HG03066 (cell line): Measurements from ENCODE around the gene SGCE.

Experiments used
- ATAC-seq: cut with Tn5 transposase; IDR thresholded peaks from one replicate; pipeline ENCODE4 v1.9.1; 2021; ENCODE audit warnings: low read depth; ENCODE audit not compliant: unreplicated experiment

The SGCE gene

DNA sequence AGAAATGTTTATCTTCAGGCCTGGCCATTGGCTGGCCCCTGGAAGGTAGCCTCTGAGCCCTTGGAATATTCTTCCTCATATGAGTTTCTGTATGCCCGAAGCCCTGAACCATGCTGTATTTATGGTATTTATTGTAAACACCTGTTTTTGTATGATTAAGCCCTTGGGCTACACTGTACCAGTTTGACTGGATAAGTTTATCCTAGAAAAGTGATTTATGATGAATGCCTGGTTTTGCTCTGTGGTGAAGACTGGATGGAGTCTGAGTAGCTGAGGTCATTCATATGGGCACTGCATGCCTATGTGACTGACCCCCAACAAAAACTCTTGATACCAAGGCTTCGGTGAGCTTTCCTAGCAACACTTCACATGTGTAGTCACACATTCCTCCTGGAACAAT, 79.6 kb downstream of the SGCE start:
- ATAC-seq, result no peak

DNA sequence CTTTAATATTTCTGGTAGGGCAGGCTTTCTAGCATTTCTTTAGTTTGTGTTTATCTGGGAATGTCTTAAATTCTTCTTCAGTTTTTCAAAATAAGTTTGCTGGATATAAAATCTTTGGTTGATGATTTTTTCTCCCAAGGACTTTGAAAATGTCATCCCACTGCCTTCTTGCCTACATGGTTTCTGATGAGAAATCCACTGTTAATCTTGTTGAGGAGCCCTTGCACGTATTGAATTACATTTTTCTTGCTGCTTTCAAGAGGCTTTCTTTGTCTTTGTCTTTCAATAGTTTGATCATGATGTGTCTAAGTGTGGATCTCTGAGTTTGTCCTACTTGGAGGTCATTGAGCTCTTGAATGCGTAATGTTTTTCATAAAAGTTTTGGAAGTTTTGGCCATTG, 80.3 kb downstream of the SGCE start:
- ATAC-seq, result no peak

DNA sequence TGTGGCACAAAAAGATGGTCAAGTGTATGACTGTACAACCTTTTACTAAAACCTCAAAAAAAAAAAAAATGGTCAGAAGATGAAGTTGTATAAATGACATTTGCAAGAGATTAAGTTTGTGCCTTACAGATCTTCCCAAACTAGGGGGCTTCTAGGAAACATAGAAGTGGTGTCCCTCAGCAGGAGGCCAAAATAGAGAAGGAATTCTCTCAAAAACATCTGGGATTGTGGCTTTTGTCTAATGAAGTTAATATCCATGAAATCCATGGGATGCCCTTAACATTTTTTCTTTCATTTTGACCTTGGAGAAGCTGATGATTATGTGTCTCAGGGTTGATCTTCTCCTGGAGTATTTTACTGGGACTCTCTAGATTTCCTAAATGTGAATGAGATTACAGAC, 84.1 kb downstream of the SGCE start:
- no peak for ATAC-seq

DNA sequence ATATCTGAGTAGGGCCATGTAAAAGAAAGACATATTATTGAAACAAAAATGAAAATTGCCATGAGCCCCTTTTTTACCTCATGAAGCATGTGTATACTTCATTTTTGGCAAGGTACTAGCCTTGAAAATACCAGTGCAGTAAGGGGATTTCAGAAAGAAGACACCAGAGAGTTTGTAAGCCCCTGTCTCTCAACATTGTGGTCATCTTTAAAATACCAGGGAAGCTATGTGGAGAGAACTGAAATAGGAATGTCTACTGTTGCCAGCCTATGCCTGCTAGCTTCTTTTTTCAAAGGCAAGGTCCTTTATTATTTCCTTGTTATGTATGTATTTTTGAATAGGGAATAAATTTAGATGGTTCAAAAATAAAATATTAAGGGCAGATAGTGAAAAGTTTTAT, 88.5 kb downstream of the SGCE start:
- ATAC-seq, result no peak

DNA sequence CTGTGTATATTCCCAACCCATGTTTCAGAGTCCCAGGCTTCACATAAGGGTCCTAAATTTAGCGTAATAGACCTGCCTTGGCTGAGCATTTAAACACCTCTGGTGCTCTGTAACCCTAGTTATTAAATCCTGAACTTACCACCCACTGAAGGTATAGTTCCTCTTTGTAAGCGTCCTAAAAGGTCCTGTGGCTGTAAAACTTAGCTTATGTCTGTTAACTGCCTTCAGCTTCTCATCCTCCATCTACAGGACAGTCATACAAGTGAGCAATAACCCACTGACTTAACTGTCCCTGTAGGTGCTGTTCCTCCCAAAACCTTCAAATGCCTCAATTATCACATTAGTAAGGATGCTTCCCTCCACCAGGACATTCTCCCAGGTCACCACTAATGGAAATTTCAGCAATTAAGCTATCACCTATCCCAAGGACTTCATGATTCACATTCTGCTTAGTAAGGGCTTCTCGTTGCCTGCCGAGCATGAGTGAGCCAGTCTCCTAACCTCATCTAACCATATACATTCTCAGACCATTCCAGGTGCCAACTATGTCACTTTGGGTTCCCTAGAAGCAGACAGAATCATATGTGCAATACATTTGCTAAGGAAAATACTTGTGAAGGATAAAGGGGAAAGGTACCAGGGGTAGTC, 90.6 kb downstream of the SGCE start:
- no peak for ATAC-seq

DNA sequence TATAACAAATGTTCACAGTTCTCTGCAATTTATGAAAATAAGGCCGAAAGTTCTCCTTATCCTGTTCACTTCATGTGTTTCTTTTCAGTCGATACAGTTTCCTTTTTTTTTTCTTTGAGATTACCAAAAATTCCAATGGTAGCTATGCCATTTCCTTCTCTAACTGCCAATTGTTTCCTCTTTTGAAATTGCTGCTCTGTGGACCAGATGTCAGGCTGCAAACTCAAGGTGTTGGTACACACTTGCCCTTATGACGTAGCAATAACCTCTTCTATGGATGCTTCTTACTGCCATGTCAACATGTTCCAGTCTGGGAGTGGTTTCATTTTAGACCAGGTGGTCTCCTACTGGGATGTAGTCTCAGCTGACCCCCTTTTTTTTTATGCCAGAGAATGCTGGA, 93.4 kb downstream of the SGCE start:
- ATAC-seq, result no peak

DNA sequence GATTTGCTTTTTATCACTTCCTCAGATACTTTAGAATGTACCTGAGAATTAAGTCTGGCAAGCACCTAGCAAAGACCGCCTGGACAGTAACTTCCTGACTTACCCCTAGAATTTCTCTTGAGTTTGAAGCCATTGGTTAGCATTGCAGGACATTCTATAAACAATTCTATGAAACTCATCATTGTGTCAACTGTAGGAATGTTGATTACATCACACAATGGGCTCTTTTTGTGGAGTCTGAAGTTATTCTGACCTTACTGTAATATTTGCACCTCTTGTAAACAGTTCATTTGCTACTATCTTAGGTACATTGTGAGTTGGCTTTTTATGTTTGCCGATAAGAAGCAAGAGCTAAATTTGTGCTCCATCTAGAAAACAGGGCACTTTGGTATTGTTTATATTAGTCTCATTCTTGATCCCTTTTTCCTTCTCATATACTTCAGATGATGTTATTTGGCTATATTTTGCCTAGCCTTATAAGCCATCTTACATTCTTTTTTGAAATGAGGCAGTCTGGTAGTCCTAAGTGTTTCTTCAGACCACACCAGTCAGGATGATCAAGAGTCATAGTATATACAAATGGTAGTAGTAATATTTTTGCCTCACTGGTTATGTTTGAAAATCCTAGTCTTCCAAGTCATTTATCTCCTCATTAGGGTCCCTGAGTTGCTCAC, 94.0 kb downstream of the SGCE start:
- no peak for ATAC-seq

DNA sequence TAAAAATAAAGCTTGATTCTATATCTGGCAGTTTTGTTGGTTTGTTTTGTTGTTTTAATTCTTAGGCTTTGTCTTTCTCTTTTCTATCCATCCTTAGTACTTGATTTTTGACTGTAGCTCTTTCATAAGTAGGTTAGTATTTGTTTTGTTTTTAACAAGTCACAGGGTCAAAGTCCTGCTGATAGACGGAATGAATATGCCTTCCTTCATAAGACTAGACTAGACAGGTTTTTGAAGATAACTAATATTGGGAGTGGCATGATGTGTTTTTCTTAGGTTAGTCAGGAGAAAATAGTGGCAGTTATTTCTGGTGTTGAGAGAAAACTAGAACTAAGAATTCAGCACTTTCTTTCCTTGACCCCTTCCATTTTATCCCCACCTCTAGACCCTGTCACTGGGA, 96.0 kb downstream of the SGCE start:
- no peak for ATAC-seq

DNA sequence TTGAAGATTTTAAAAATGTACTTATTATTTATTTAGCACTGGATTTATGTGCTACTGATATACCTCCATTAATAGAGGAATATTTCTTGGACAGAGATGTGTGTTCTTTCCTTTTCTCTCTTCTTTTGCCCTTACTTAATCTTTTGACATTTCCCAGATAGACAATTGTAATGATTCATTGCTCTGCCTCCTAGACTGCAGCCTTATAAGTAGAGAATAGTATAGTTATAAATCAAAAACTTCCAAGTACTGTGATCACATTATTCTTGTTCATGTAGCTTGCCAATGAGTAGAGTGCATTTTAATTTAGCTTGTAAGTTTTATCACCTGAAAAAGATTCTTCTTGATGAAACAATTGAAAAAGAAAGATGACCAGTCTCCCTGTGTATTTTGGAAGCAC, 98.7 kb downstream of the SGCE start:
- ATAC-seq, result no peak

DNA sequence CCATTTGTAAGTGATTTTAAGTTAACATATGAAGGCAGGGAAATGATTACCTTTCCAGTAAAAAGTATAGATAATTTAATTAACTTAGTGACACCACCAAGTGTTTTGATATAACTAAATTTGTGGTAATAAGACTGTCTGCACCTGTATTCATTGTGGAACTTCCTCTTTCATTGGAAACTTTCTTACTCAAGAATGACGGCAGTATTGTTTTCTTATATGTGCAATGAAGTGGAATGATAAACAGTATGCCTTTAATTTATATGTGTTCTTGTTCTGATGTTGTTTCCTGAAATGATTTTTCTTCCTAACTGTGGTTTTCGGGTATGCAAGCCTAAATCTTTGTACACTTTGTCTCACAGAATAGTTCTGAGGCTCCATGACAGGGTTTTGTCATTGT, 99.9 kb downstream of the SGCE start:
- ATAC-seq, result peak; percentile 68

DNA sequence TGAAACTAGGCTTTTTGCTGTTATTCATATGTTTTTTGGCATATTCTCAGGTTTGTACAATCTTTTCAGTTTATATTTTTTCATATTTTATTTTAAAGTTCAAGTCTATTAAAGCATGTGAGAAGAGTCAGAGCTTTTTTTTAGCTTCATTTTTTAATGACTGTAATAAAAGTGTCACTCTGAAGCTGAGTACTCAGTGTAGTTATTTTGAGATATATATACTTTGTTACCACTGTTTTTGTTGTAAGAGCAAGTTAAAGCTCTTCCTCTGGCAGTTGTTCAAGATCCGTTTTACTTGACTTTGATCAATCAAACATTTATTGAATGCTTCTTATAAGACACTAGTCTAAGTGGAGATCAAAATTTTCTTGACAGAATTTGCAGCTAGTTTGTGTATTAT, 108.8 kb downstream of the SGCE start:
- no peak for ATAC-seq

DNA sequence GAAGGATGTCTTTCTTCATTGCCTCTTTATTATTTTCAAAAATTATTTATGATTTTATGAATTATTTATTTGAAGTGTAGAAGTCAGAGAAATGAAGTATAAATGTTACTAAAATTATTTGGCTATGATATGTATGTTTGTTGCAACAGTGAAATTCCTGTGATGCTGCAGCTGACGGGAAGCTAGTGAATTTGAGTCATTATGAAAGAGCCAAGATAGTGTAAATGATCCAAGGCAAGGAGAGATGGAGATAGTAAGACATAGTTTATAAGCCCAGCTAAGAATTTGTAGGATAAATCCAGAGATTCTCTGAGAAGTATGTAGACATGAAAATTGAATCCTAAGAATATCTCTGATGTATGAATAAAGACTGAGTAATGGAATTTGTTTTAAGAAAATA, 115.5 kb downstream of the SGCE start:
- no peak for ATAC-seq
